ENCODE measurements around the gene HSBP1. TPM values are rescaled to one million over a fixed set of nuclear protein-coding genes. Genes with fewer than 3 reads are reported as not detected.

The HSBP1 gene
- total and polyA plus RNA-seq, 12 donors = 86.7 to 178 (median 155) TPM

DNA sequence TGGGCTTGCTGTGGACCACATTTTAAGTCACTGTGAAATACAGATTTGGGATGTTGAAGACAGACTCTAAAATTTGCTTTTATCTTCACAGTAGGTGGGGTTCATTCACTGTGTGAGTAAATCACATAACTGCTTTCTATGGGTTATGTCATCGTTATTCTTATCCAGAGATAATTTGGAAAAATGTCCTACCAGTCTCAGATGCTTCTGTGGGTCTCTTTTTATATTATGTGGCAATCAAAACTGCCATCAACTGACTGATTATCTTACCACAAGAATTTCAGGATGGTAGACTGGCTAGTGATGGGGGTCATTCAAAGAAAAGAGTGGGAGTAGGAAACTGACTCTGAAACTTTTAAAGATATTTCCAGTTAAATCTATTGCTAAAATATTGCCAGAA, 3.1 kb downstream of the HSBP1 start:
- H3K4me3 ChIP-seq = no peak overlapping the region
- H3K4me1 ChIP-seq = peaks cover 7 to 66% (median 47%) of the 10 kb centered on the region in 9 donors
- H3K27me3 ChIP-seq = no peaks in the 10 kb centered on the region
- H3K27ac ChIP-seq = no peak overlapping the region
- DNase-seq = no peak
- H3K36me3 ChIP-seq = peaks cover 0 to 44% (median 14%) of the 10 kb centered on the region in 9 donors
- intact Hi-C loops (cut with DNase I) = no loop called here
- TF ChIP-seq, protein P1, sequence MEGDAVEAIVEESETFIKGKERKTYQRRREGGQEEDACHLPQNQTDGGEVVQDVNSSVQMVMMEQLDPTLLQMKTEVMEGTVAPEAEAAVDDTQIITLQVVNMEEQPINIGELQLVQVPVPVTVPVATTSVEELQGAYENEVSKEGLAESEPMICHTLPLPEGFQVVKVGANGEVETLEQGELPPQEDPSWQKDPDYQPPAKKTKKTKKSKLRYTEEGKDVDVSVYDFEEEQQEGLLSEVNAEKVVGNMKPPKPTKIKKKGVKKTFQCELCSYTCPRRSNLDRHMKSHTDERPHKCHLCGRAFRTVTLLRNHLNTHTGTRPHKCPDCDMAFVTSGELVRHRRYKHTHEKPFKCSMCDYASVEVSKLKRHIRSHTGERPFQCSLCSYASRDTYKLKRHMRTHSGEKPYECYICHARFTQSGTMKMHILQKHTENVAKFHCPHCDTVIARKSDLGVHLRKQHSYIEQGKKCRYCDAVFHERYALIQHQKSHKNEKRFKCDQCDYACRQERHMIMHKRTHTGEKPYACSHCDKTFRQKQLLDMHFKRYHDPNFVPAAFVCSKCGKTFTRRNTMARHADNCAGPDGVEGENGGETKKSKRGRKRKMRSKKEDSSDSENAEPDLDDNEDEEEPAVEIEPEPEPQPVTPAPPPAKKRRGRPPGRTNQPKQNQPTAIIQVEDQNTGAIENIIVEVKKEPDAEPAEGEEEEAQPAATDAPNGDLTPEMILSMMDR (IDR thresholded peaks at IDR 0.05) = no peak
- ATAC-seq = no peak
- H3K9me3 ChIP-seq = no peaks in the 10 kb centered on the region
- 48 to 55% methylated on average over 1 of the region's 1 CpG for WGBS, 2 donors

DNA sequence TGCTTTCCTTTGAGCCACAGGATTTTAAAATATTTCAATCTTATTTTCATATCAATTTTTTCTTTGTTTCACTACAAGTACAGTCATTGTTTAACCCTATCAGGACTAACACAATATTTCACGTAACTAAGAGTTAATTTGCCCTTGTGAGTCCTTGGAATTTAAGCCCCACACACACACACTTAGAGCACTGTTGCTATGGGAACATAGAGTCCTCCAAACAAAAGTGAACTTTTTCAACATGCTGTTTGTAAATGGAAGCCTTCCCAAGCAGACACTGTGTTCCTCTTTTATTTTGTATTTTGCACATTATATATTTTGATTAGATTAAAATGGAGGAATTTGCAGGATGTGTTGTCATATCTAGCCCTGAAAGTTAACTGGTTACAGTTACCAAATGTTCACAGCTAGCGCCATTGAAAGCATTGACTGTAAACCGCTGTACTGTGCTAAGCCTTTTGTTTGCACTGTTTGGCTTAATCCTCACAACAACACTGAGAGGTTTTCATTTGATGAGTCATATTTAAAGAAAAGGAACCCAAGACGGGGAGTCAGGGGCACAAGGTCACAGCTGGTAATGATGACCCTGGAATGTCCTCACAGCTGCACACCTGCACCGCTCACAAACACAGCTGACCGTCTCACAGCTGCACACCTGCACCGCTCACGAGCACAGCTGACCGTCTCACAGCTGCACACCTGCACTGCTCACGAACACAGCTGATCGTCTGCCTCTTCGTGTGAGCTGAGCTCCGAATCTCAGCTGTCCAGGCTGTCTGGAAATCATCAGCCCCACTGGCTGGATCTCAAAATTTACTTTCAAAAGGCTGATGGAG, 6.3 kb downstream of the HSBP1 start:
- peak; percentile 19 to 31 for DNase-seq
- ATAC-seq = peak; percentile 44 to 82 (median 78)
- peak overlapping the region in 4 of 10 donors; percentile 2 to 26 (median 11) for H3K4me3 ChIP-seq
- H3K27me3 ChIP-seq = no peaks in the 10 kb centered on the region
- TF ChIP-seq, protein P1 (IDR thresholded peaks at IDR 0.05) = no peak
- H3K4me1 ChIP-seq = peaks cover 4 to 54% (median 39%) of the 10 kb centered on the region in 9 donors
- H3K9me3 ChIP-seq = no peaks in the 10 kb centered on the region
- intact Hi-C loops (cut with DNase I) = no loop called here
- H3K27ac ChIP-seq = peak overlapping the region in 6 of 10 donors; percentile 10 to 59 (median 46)
- 20 to 34% methylated on average over 13 of the region's 13 CpGs for WGBS, 2 donors
- H3K36me3 ChIP-seq = peaks cover 0 to 44% (median 14%) of the 10 kb centered on the region in 9 donors

DNA sequence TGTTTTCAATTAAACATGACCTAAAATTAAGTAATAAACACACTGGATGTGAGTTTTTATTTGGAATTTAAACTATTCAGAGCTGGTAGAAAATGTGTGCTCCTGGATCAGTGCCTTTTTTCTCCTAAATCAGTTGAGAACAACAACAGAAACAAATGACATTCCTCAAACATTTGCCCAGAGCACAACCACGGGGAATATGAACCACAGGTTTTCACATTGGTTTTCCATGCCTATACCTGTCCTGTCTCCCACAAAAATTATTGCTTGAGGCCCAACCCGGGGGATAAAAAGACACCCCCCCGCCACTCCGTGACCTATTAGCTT, 6.8 kb downstream of the HSBP1 start:
- H3K27ac ChIP-seq = peak overlapping the region in 5 of 10 donors; percentile 10 to 59 (median 46)
- H3K27me3 ChIP-seq = no peaks in the 10 kb centered on the region
- H3K36me3 ChIP-seq = peaks cover 0 to 40% (median 14%) of the 10 kb centered on the region in 9 donors
- TF ChIP-seq, protein P1 (IDR thresholded peaks at IDR 0.05) = no peak
- H3K4me1 ChIP-seq = peaks cover 3 to 49% (median 34%) of the 10 kb centered on the region in 9 donors
- DNase-seq (no peak), ATAC-seq (peak in 2 of 8 donors; percentile 8 to 9)
- intact Hi-C loops (cut with DNase I) = no loop called here
- H3K4me3 ChIP-seq = peak overlapping the region in 4 of 10 donors; percentile 2 to 26 (median 11)
- H3K9me3 ChIP-seq = no peaks in the 10 kb centered on the region
- WGBS, 2 donors = 76 to 77% methylated on average over 4 of the region's 4 CpGs

DNA sequence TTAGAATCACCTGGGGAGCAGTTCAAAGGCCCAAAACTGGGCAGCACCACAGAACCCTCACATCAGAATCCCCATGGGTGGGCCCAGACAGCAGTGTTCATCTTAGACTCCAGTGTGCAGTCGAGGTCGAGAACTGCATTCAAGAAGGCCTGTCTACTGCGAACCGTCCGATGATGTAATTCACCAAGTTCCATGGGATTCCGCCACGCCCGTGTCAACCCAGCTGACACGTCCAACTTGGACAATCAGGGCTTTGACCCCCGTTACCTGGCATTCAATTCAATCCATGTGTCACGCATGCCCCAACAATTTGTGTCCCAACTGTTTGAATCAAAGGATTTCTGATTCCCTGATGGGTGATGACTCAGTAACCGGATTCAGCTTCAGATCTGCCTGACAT, 9.2 kb downstream of the HSBP1 start:
- H3K27me3 ChIP-seq = no peaks in the 10 kb centered on the region
- H3K36me3 ChIP-seq = peaks cover 0 to 16% (median 8%) of the 10 kb centered on the region in 9 donors
- no peak overlapping the region for H3K27ac ChIP-seq
- intact Hi-C loops (cut with DNase I) = no loop called here
- no peak for ATAC-seq
- DNase-seq = no peak
- H3K4me3 ChIP-seq = no peak overlapping the region
- H3K9me3 ChIP-seq = no peaks in the 10 kb centered on the region
- peaks cover 0 to 25% (median 17%) of the 10 kb centered on the region in 9 donors for H3K4me1 ChIP-seq
- WGBS, 2 donors = 85 to 91% methylated on average over 12 of the region's 12 CpGs
- TF ChIP-seq, protein P1 (IDR thresholded peaks at IDR 0.05) = no peak
